DOHH2 (cell line): ENCODE measurements around the gene ZFAND4.

ENCODE experiments used
- CTCF ChIP-seq: fragments of 200-600 bp; sonication (generic); IDR thresholded peaks from one replicate; pipeline ENCODE4 v1.5.1; 2014; ENCODE audit warnings: antibody characterized with exemption, mild to moderate bottlenecking, low read depth, low read length; ENCODE audit not compliant: poor library complexity, severe bottlenecking
- EZH2phosphoT487 ChIP-seq: fragments of 200-600 bp; sonication (generic); IDR thresholded peaks from 2 replicates; pipeline ENCODE4 v1.6.1; 2017; ENCODE audit warnings: borderline replicate concordance, mild to moderate bottlenecking, antibody characterized with exemption, low read length, moderate library complexity, mixed read lengths

GRCh38 chr10:45672181-45673073, at the start of gene ZFAND4:
- TF ChIP-seq CTCF (peak; percentile 49), EZH2phosphoT487 (no peak)
